HG03520 (cell line): ENCODE results near the gene PLD4.

ENCODE experiments used
- ATAC-seq: cut with Tn5 transposase; IDR thresholded peaks from one replicate; pipeline ENCODE4 v1.9.1; 2021; ENCODE audit warnings: mild to moderate bottlenecking, moderate library complexity; ENCODE audit not compliant: unreplicated experiment

PLD4 gene

GRCh38 chr14:104953896-104954656, 29.4 kb downstream of the PLD4 start:
- no peak for ATAC-seq

- ATAC-seq, result no peak
Measured at GRCh38 chr14:104954746-104955395, 30.2 kb downstream of the PLD4 start.

GRCh38 chr14:104955396-104955770, 30.7 kb downstream of the PLD4 start:
- no peak for ATAC-seq

- no peak for ATAC-seq
Measured at GRCh38 chr14:104956290-104956890, 31.7 kb downstream of the PLD4 start.

GRCh38 chr14:104957146-104958113, 32.8 kb downstream of the PLD4 start:
- ATAC-seq, result no peak

GRCh38 chr14:104964546-104964945, 39.9 kb downstream of the PLD4 start:
- ATAC-seq, result no peak

- ATAC-seq, result no peak
Measured at GRCh38 chr14:104965561-104966231, 41.0 kb downstream of the PLD4 start.

- no peak for ATAC-seq
Measured at GRCh38 chr14:104966261-104966865, 41.7 kb downstream of the PLD4 start.

- ATAC-seq, result no peak
Measured at GRCh38 chr14:104966981-104967385, 42.3 kb downstream of the PLD4 start.

GRCh38 chr14:104967386-104968152, 42.9 kb downstream of the PLD4 start:
- no peak for ATAC-seq

- ATAC-seq, result no peak
Measured at GRCh38 chr14:104968153-104968527, 43.5 kb downstream of the PLD4 start.

- ATAC-seq, result no peak
Measured at GRCh38 chr14:104968541-104969401, 44.1 kb downstream of the PLD4 start.

- no peak for ATAC-seq
Measured at GRCh38 chr14:104969741-104970230, 45.1 kb downstream of the PLD4 start.

- no peak for ATAC-seq
Measured at GRCh38 chr14:104970231-104971068, 45.8 kb downstream of the PLD4 start.

- ATAC-seq, result no peak
Measured at GRCh38 chr14:104971447-104972240, 47.0 kb downstream of the PLD4 start.

- no peak for ATAC-seq
Measured at GRCh38 chr14:104972301-104973134, 47.8 kb downstream of the PLD4 start.
